ENCODE measurements around the gene BMPR1A.
"Not testable (repeated sequence)": the region's sequence is repeated elsewhere in the genome, so short reads cannot be mapped to it uniquely, and the experiment has no call there.

BMPR1A gene

GRCh38 chr10:86732771-86733170, 23.6 kb upstream of the BMPR1A start:
- no peak for DNase-seq

DNA sequence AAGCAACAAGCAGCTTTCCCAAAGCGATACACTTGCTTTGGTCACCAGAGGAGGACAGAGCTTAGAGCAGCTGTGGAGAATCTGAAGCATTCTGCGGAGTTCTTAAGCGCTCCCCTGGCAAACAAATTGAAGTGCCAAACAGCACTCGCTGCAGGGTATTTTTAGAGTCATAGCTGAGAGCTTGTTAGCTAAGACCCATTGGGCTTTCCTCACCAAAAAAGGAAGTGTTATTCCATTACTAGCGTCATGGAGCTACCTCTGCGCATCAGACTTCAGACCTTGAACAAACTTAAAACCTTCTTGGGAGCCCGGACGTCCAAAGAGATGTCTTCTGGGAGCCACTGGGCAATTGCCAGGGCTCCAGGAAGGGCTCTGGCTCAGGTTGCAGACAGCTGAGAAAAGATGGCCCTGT, 23.2 kb upstream of the BMPR1A start:
- DNase-seq: no peak

- DNase-seq: no peak
These were observed 22.0 kb upstream of the BMPR1A start for GRCh38 chr10:86734207-86734988.

GRCh38 chr10:86735278-86735677, 21.1 kb upstream of the BMPR1A start:
- DNase-seq: not testable (repeated sequence)

DNA sequence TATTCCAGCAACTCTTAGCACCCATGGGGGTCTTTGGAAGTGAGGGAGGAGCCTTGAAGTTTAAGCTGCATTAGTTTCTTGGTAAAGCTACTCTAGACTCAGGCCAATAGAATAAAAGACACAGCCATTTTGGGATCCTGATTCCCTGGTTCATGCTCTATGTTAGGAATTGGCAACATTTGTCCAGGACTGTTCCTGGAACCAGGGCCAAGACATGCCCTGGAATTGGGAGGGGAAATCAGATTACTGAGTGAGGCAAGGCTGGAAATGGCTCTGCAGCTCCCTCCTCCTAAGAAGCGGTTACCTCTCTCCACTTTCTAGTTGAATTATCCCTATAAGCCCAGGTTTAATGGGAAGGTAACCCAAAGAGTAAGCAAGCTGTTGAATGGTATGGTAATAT, 14.2 kb upstream of the BMPR1A start:
- DNase-seq: no peak

GRCh38 chr10:86744067-86744725, 12.2 kb upstream of the BMPR1A start:
- no peak for DNase-seq

GRCh38 chr10:86747796-86748581, 8.4 kb upstream of the BMPR1A start:
- DNase-seq: peak; percentile 22

GRCh38 chr10:86749854-86750253, 6.6 kb upstream of the BMPR1A start:
- DNase-seq: no peak

DNA sequence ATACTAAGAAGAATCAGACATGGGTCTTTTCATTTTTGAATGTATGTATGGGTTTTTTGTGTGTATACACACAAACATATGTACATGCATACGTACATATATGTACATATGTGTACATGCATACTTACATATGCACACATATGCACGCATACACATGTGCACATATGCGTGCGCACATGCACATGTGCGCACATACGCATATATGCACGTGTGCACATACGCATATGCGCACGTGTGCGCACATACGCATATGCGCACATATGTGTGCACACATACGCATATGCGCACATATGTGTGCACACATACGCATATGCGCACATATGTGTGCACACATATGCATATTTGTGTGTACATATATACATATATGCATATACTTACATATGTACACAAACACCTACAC, 4.9 kb upstream of the BMPR1A start:
- no peak for DNase-seq

GRCh38 chr10:86752311-86752710, 4.1 kb upstream of the BMPR1A start:
- peak; percentile 27 for DNase-seq

- DNase-seq: no peak
These were observed 3.4 kb upstream of the BMPR1A start for GRCh38 chr10:86753051-86753450.

GRCh38 chr10:86753638-86754434, 2.6 kb upstream of the BMPR1A start:
- DNase-seq: no peak

DNA sequence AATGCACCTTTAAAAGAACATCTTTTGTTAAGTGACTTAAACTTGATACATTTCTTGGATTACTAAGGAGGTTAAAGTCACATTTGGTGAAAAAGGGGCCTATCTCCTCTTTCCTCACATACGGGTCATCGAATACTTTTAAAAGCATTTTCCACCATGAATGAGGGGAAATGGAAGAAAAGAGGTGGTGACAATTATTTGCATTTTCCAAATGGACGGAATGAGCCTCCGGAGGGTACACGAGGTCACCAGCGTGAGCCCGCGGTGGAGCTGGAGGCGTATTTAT, 1.0 kb upstream of the BMPR1A start:
- no peak for DNase-seq

DNA sequence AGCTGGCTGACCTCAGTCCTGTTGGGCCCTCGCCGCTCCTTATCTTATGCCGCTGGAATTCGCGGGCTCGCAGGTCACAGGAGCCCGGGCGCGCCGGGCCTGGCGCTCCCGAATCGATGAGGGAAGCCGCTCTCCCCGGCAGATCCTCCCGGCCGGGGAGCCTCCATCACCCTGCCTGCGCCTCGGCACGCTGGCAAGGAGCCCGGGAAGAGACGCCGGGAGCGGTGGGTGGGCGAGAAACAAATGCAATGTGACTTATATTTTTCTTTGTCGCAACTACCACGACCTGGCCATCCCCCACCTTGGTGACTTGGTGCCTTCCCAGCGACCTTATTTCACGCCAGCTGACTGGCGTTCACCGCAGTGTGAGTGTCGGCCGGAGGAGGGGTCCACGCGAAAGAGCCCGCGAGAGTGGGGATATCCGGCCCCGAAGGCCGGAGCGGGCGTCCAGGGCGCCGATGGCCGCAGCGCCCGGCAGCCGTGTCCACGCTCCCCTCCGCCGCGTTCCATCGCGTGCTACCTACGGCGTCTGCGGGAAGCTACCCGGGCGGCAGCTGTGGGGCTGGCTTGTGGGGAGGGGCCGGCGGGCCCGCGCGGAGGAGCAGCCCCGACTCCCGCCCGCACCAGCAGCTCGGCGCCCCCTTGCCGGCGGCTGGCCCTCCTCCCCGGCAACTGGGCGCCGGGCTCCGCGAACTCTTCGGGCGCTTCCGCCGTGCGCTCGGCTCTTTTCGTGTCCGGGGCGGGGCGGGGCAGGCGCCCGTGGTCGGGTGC, 494 bp upstream of the BMPR1A start:
- peak; percentile 79 for DNase-seq

DNA sequence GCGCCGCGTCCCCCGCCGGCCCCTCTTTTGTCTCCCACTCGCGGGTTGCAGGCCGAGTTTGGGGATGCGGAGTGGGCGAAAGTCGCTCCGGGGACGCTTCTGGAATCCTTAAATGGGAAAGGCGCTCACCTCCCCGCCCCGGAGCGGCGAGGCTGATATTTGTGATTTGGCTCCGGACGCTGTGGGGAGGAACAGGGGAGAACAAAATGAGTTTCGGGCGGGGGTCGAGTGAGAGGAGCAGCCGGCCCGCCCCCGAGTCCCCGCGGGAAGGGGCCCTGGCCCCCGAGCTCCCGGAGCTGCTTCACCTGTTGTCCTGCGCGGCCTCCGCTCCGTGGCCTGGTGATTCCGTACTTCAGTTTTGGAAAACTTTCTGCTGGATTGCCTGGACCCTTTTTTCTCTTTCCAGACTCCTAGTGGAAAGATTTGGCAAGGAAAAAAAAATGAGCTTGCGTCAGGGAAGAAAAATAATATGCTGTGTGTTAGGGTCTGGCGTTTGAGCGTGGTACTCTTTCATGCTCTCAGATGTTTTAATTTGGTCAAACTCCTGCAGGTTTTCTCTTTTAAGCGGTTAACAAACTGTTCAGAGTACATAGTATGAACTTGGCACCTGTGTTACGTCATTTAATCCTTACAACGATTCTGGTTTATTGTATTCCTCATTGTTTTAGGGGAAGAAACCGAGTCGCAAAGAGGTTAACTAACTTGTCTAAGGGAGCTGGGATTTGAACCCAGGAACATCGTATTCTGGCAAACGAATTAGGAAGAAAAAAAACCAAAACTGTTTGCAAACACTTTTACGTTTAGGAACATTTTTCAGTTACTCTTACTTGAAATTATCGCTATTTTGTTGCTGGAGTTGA, 924 bp downstream of the BMPR1A start:
- no peak for DNase-seq

DNA sequence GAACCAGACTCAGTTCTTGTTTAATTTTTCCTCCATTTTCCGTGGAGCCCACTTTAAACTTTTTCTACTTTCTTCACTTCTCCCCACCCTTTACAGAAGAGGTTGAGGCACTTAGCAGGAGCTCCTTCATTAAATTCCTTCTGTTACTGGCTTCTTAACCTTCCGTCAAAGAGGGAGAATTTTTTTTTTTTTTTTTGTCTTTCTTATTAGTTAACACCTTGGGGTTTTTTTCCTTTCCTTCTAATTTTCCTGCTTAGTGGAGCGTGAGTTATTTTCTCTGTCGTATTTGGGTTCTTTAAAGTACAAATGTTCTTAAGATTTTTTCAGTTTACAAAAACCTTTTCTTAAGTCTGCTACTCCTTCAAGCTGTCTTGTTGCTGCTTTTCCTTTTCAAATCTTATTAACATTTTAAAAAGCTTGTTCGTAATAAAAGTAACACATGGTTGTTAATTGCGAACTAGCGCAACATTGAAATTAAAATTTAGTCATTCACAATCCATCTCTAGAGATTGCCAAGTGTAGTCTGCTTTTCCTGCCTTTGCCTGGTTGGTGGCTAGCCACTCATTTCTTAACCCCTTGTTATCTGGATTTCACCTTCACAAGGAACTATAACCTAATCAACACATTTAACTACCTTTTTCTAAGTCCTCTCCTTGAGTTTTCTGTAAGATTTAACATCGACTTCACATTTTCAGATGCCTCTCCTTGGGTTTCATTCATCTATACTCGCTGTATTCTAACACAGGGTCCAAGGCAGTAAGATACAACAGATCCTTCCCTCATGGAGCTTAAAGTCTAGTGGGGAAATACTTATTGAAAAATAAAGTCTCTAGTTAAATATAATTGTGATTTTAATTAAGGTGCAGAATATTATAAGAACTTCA, 2.0 kb downstream of the BMPR1A start:
- no peak for DNase-seq

GRCh38 chr10:86759073-86759672, 2.8 kb downstream of the BMPR1A start:
- DNase-seq: no peak

- no peak for DNase-seq
These were observed 7.0 kb downstream of the BMPR1A start for GRCh38 chr10:86763404-86763803.

DNA sequence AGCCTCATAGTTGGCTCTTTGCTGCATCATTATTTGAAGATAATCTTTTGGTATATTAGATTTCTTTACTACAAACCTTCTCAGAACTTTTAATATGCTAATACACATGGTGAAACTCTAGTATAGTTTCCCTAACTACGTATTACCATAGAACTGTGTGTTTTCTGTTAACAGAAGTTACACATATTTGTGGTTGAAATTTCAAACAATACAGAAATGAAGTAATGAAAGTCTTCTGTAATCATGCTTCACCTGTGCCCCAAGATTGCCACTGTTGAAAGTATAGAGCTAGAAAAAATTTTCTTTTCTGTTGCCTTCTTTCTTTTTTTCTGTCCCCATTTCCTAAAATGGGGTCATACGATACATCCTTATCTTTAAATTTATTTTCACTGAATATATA, 9.1 kb downstream of the BMPR1A start:
- DNase-seq: no peak

All from DMS153 (cell line).